Keratinocyte (primary cell): Measurements from ENCODE around the gene NCF2. TPM values are rescaled to one million over a fixed set of nuclear protein-coding genes. Genes with fewer than 3 reads are reported as not detected.

ENCODE experiments used
- DNase-seq: peaks from one replicate; pipeline ENCODE4 v3.0.0-alpha.2; 2011; ENCODE audit warnings: low read depth, missing footprints, low spot score
- FAIRE-seq: peaks from 2 replicates; lab custom pipeline; 2011; peaks lifted over from hg19 to GRCh38; lab: Jason Lieb, UNC
- H2AFZ ChIP-seq: 2 replicates; pipeline ENCODE4 v1.6.0; 2012; ENCODE audit warnings: low read length, control low read depth, inconsistent platforms; ENCODE audit not compliant: control insufficient read depth
- H3K27ac ChIP-seq: 2 replicates; pipeline ENCODE4 v1.5.1; 2011; ENCODE audit warnings: low read length; ENCODE audit not compliant: control insufficient read depth, insufficient read depth
- H3K27me3 ChIP-seq: 3 replicates; pipeline ENCODE4 v1.6.0; 2011; ENCODE audit warnings: low read length; ENCODE audit not compliant: control insufficient read depth, insufficient read depth; ENCODE audit errors: extremely low read depth
- H3K36me3 ChIP-seq, 2 experiments: 2 replicates in 1 of 2; 3 replicates in 1 of 2; pipeline ENCODE4 v1.5.1; 2011; ENCODE audit warnings: low read length in 2 of 2, mild to moderate bottlenecking in 1 of 2; ENCODE audit not compliant: control insufficient read depth in 2 of 2, insufficient read depth in 2 of 2; ENCODE audit errors: extremely low read depth in 1 of 2
- H3K4me1 ChIP-seq: 3 replicates; pipeline ENCODE4 v1.5.1; 2011; ENCODE audit warnings: low read length; ENCODE audit not compliant: control insufficient read depth, insufficient read depth; ENCODE audit errors: extremely low read depth
- H3K4me2 ChIP-seq: 3 replicates; pipeline ENCODE4 v1.6.0; 2011; ENCODE audit warnings: low read depth, low read length; ENCODE audit not compliant: control insufficient read depth, insufficient read depth; ENCODE audit errors: extremely low read depth
- H3K4me3 ChIP-seq, 3 experiments: fragments of 200-600 bp in 1 of 3; sonication (generic) in 1 of 3; 2 replicates in 2 of 3; 3 replicates in 1 of 3; pipeline ENCODE4 v1.5.1; 2011 to 2016; ENCODE audit warnings: low read length in 3 of 3, mild to moderate bottlenecking in 3 of 3, control low read depth in 2 of 3, inconsistent platforms in 1 of 3, low read depth in 1 of 3, mixed read lengths in 1 of 3, mixed run types in 1 of 3, moderate library complexity in 1 of 3; ENCODE audit not compliant: control insufficient read depth in 2 of 3, insufficient read depth in 2 of 3; ENCODE audit errors: extremely low read depth in 1 of 3
- H3K79me2 ChIP-seq: 2 replicates; pipeline ENCODE4 v1.6.0; 2012; ENCODE audit warnings: low read length; ENCODE audit not compliant: control insufficient read depth, insufficient read depth
- H3K9ac ChIP-seq: 3 replicates; pipeline ENCODE4 v1.6.0; 2011; ENCODE audit warnings: low read length; ENCODE audit not compliant: control insufficient read depth, insufficient read depth; ENCODE audit errors: extremely low read depth
- H3K9me1 ChIP-seq: 3 replicates; pipeline ENCODE4 v1.6.0; 2011; ENCODE audit warnings: low read length; ENCODE audit not compliant: control insufficient read depth, insufficient read depth; ENCODE audit errors: extremely low read depth
- H3K9me3 ChIP-seq: 2 replicates; pipeline ENCODE4 v1.5.1; 2012; ENCODE audit warnings: low read depth, low read length; ENCODE audit not compliant: control insufficient read depth
- H4K20me1 ChIP-seq: 3 replicates; pipeline ENCODE4 v1.6.0; 2011; ENCODE audit warnings: low read length; ENCODE audit not compliant: control insufficient read depth, insufficient read depth; ENCODE audit errors: extremely low read depth
- CTCF ChIP-seq, 3 experiments: IDR thresholded peaks in 1 of 3; conservative IDR thresholded peaks in 1 of 3; optimal IDR thresholded peaks in 1 of 3; 2 replicates in 2 of 3; 3 replicates in 1 of 3; pipeline versions ENCODE3 to v1.5.1; 2011; ENCODE audit warnings: low read length in 3 of 3, mild to moderate bottlenecking in 3 of 3, moderate library complexity in 2 of 3, control low read depth in 1 of 3, inconsistent platforms in 1 of 3; ENCODE audit not compliant: insufficient read depth in 2 of 3; ENCODE audit errors: extremely low read depth in 1 of 3
- EZH2 ChIP-seq: IDR thresholded peaks from one replicate; pipeline ENCODE4 v1.6.1; 2012; ENCODE audit warnings: inconsistent platforms, mild to moderate bottlenecking, low read length, moderate library complexity
- dilution Hi-C: fragments of 300-500 bp; cut with MboI; formaldehyde crosslinking; loops from one replicate; pipeline ENCODE4 v1.7.0; 2020; ENCODE audit warnings: low sequenced_read_pairs; ENCODE audit not compliant: extremely low pct_ligation_motif_present
- polyA plus RNA-seq, 5 experiments: library from polyadenylated mRNA; depleted of rRNA in 3 of 5; stranded (reverse) in 3 of 5; stranded (forward) in 1 of 5; unstranded in 1 of 5; fragments of >200 nt; gene quantifications; 1 replicate in 1 of 5; 2 replicates in 3 of 5; 3 replicates in 1 of 5; pipeline versions ENCODE4 v1.2.1 to v1.2.3, GENCODE V29; 2011 to 2012; ENCODE audit warnings: missing spikeins in 2 of 5, low read depth in 1 of 5, low replicate concordance in 1 of 5

The NCF2 gene
- polyA plus RNA-seq, 1 donor (not counting 4 experiments of a cell fraction or from before 2014, with no cell fraction given), result 9.2 TPM

- Histone ChIP-seq H3K4me2 (no peak overlapping the region), H3K4me1 (no peaks in the 10 kb centered on the region), H3K27me3 (no peaks in the 10 kb centered on the region), H3K79me2 (no peaks in the 10 kb centered on the region), H3K9me1 (no peaks in the 10 kb centered on the region), H3K9me3 (no peaks in the 10 kb centered on the region), H3K36me3 (peaks cover 0 to 2% of the 10 kb centered on the region in 2 experiments), H4K20me1 (no peaks in the 10 kb centered on the region), H3K27ac (no peak overlapping the region), H2AFZ (no peak overlapping the region), H3K9ac (no peak overlapping the region), H3K4me3 (no peak overlapping the region)
- no peak for TF ChIP-seq EZH2
- no peak for TF ChIP-seq CTCF (optimal IDR thresholded peaks at IDR 0.05 in 1 of 3, IDR thresholded peaks at IDR 0.05 in 1 of 3, conservative IDR thresholded peaks at IDR 0.05 in 1 of 3; ENCODE audit: extremely low read depth in 1 of 3, insufficient read depth in 2 of 3, low read length in 3 of 3)
- DNase-seq (no peak), FAIRE-seq (no peak)
- dilution Hi-C loops, result no loop called here
Observed at GRCh38 chr1:183578856-183579255, 11.4 kb downstream of the NCF2 start.

- H3K4me2 ChIP-seq, result no peak overlapping the region
- no peak overlapping the region for H2AFZ ChIP-seq
- H3K36me3 ChIP-seq, result peaks cover 0 to 4% of the 10 kb centered on the region in 2 experiments
- no peak overlapping the region for H3K9ac ChIP-seq
- no peak for DNase-seq
- no peak for FAIRE-seq
- no peak for TF ChIP-seq EZH2
- no peak for TF ChIP-seq CTCF (optimal IDR thresholded peaks at IDR 0.05 in 1 of 3, IDR thresholded peaks at IDR 0.05 in 1 of 3, conservative IDR thresholded peaks at IDR 0.05 in 1 of 3; ENCODE audit: extremely low read depth in 1 of 3, insufficient read depth in 2 of 3, low read length in 3 of 3)
- H3K27me3 ChIP-seq, result no peaks in the 10 kb centered on the region
- dilution Hi-C loops, result no loop called here
- H3K4me3 ChIP-seq, result no peak overlapping the region
- no peaks in the 10 kb centered on the region for H3K9me1 ChIP-seq
- H3K27ac ChIP-seq, result no peak overlapping the region
- H4K20me1 ChIP-seq, result no peaks in the 10 kb centered on the region
- H3K4me1 ChIP-seq, result no peaks in the 10 kb centered on the region
- H3K9me3 ChIP-seq, result no peaks in the 10 kb centered on the region
- no peaks in the 10 kb centered on the region for H3K79me2 ChIP-seq
Observed at GRCh38 chr1:183577897-183578465, 12.3 kb downstream of the NCF2 start.
